BE2C (cell line): ENCODE data around the gene TTLL11.

Experiments used
- DNase-seq: peaks from one replicate; pipeline ENCODE4 v3.0.0-alpha.2; 2020
- H3K27me3 ChIP-seq: fragments of 250-450 bp; sonication (Bioruptor Pico); 2 replicates; pipeline ENCODE4 v1.5.1; 2020; ENCODE audit warnings: mild to moderate bottlenecking
- H3K36me3 ChIP-seq: fragments of 250-450 bp; sonication (Bioruptor Pico); 2 replicates; pipeline ENCODE4 v1.5.1; 2020; ENCODE audit warnings: mild to moderate bottlenecking
- H3K4me1 ChIP-seq: fragments of 250-450 bp; sonication (Bioruptor Pico); 2 replicates; pipeline ENCODE4 v1.5.1; 2020
- H3K4me3 ChIP-seq: 2 replicates; pipeline ENCODE4 v1.5.1; 2011; ENCODE audit warnings: low read depth, low read length
- H3K9me3 ChIP-seq: fragments of 250-450 bp; sonication (Bioruptor Pico); 2 replicates; pipeline ENCODE4 v1.5.1; 2020
- CTCF ChIP-seq: IDR thresholded peaks from 2 replicates; pipeline ENCODE4 v1.5.1; 2012; ENCODE audit warnings: mild to moderate bottlenecking, low read depth, low read length

Gene TTLL11

GRCh38 chr9:121927636-121928035, 165.5 kb downstream of the TTLL11 start:
- DNase-seq: no peak
- no peaks in the 10 kb centered on the region for H3K9me3 ChIP-seq
- no peak for TF ChIP-seq CTCF
- H3K4me3 ChIP-seq: no peak overlapping the region
- H3K36me3 ChIP-seq: no peaks in the 10 kb centered on the region
- H3K4me1 ChIP-seq: no peaks in the 10 kb centered on the region
- no peaks in the 10 kb centered on the region for H3K27me3 ChIP-seq

DNA sequence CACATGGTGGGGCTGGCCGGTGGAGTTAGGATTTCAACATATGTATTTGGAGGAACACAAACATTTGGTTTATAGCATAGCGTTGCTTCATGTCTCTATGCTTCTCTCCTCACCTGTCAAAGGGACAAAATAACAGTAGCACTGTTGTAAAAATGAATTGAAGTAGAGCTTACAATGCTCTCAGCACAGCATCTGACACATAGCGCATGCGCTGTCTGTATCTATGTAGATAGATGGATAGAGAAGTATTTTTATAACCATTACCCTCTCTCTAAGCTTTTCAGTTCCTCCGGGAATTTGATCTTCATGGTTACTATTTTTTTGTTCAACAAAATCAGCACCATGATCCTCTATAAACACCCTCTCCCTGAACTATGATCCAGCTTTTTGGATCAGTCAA, 166.0 kb downstream of the TTLL11 start:
- Histone ChIP-seq H3K27me3 (no peaks in the 10 kb centered on the region), H3K4me3 (no peak overlapping the region), H3K9me3 (no peaks in the 10 kb centered on the region), H3K36me3 (no peaks in the 10 kb centered on the region), H3K4me1 (no peaks in the 10 kb centered on the region)
- DNase-seq: no peak
- no peak for TF ChIP-seq CTCF

- no peaks in the 10 kb centered on the region for H3K4me1 ChIP-seq
- no peaks in the 10 kb centered on the region for H3K36me3 ChIP-seq
- no peak for TF ChIP-seq CTCF
- H3K9me3 ChIP-seq: no peaks in the 10 kb centered on the region
- no peaks in the 10 kb centered on the region for H3K27me3 ChIP-seq
- DNase-seq: no peak
- no peak overlapping the region for H3K4me3 ChIP-seq
Measured at GRCh38 chr9:121926351-121926801, 166.7 kb downstream of the TTLL11 start.

DNA sequence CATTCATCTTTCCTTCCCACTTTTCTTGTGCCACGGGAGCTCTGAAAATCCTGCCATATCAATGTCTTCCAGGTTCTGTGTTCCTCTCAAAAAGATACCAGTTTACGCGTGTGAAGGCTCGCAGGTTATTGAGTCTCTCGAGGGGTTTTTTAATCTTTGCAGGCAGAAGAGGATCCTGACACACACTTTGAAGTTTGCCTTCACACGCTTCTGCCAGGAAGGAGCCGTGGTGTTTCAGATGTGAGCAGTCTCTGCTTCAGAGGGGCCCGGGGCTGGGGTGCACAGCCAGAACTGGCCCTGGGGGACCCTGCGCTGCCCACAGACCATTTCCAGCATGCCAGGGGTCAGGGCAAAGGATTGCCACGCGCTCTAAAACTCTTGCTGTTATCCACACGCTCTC, 167.2 kb downstream of the TTLL11 start:
- Histone ChIP-seq H3K4me3 (no peak overlapping the region), H3K4me1 (no peaks in the 10 kb centered on the region), H3K27me3 (no peaks in the 10 kb centered on the region), H3K9me3 (no peaks in the 10 kb centered on the region), H3K36me3 (no peaks in the 10 kb centered on the region)
- TF ChIP-seq CTCF: no peak
- DNase-seq: no peak

DNA sequence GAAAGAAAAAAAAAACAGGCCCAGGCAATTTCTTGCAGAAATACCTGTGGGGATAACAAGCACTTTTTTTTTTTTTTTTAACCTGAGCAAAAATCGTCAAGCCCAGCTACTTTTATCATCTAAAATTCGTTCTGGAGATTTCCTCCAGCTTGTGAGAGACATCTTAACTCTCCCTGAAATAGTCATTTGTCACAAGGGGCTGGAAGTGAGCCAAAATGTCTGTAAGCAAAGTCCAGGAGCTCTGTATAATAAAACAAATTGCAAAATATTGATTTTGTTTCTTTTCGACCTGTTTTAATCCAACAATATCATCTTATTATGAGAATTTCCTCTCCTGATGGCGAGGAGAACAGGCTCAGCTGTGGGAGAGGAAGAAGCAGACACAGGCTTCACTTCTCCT, 168.4 kb downstream of the TTLL11 start:
- Histone ChIP-seq H3K27me3 (no peaks in the 10 kb centered on the region), H3K9me3 (no peaks in the 10 kb centered on the region), H3K4me3 (no peak overlapping the region), H3K36me3 (no peaks in the 10 kb centered on the region), H3K4me1 (no peaks in the 10 kb centered on the region)
- no peak for TF ChIP-seq CTCF
- no peak for DNase-seq

GRCh38 chr9:121921444-121921843, 171.7 kb downstream of the TTLL11 start:
- Histone ChIP-seq H3K36me3 (no peaks in the 10 kb centered on the region), H3K9me3 (no peaks in the 10 kb centered on the region), H3K27me3 (no peaks in the 10 kb centered on the region), H3K4me1 (no peaks in the 10 kb centered on the region), H3K4me3 (no peak overlapping the region)
- no peak for TF ChIP-seq CTCF
- no peak for DNase-seq
